HepG2 (cell line): ENCODE data around the gene C9orf50. TPM values are rescaled to one million over a fixed set of nuclear protein-coding genes. Genes with fewer than 3 reads are reported as not detected.

Experiments
- ARHGAP35 ChIP-seq: sonication (generic); formaldehyde crosslinking; IDR thresholded peaks from 2 replicates; pipeline ENCODE4 v1.9.0; 2022; ENCODE audit warnings: mild to moderate bottlenecking, inconsistent platforms, moderate library complexity, missing genetic modification reagents, borderline replicate concordance
- CBX2 ChIP-seq, 2 experiments: fragments of 200-600 bp in 1 of 2; sonication (generic); formaldehyde crosslinking in 1 of 2; IDR thresholded peaks; 2 replicates each; pipeline versions ENCODE4 v1.7.0 to v1.8.1; 2018 to 2022; ENCODE audit warnings: low read depth in 2 of 2, low read length in 1 of 2, mild to moderate bottlenecking in 1 of 2, missing genetic modification reagents in 1 of 2
- HIVEP1 ChIP-seq: sonication (generic); formaldehyde crosslinking; IDR thresholded peaks from 2 replicates; pipeline ENCODE4 v1.4.0; 2020; ENCODE audit warnings: mild to moderate bottlenecking, missing genetic modification reagents
- HOXA7 ChIP-seq: sonication (generic); formaldehyde crosslinking; IDR thresholded peaks from 2 replicates; pipeline ENCODE4 v1.8.1; 2022; ENCODE audit warnings: mild to moderate bottlenecking, missing genetic modification reagents, moderate library complexity
- MAF1 ChIP-seq: sonication (generic); formaldehyde crosslinking; IDR thresholded peaks from 2 replicates; pipeline ENCODE4 v1.5.0; 2020; ENCODE audit warnings: missing genetic modification reagents, borderline replicate concordance
- MEF2D ChIP-seq: sonication (generic); formaldehyde crosslinking; IDR thresholded peaks from 2 replicates; pipeline ENCODE4 v1.5.1; 2020; ENCODE audit warnings: mild to moderate bottlenecking, missing genetic modification reagents
- MEIS1 ChIP-seq: sonication (generic); formaldehyde crosslinking; IDR thresholded peaks from 2 replicates; pipeline ENCODE4 v1.9.0; 2021; ENCODE audit warnings: mild to moderate bottlenecking, missing genetic modification reagents, moderate library complexity, borderline replicate concordance
- SP2 ChIP-seq: sonication (generic); formaldehyde crosslinking; IDR thresholded peaks from 2 replicates; pipeline ENCODE4 v1.5.1; 2020; ENCODE audit warnings: mild to moderate bottlenecking, missing genetic modification reagents
- SP5 ChIP-seq: IDR thresholded peaks from 2 replicates; pipeline ENCODE4 v1.6.1; 2016; ENCODE audit warnings: low read depth, borderline replicate concordance
- UBTF ChIP-seq: sonication (generic); formaldehyde crosslinking; IDR thresholded peaks from 2 replicates; pipeline ENCODE4 v1.4.0; 2020; ENCODE audit warnings: mild to moderate bottlenecking, missing genetic modification reagents
- ZNF253 ChIP-seq: sonication (generic); formaldehyde crosslinking; IDR thresholded peaks from 2 replicates; pipeline ENCODE4 v1.8.0; 2022; ENCODE audit warnings: mild to moderate bottlenecking, missing genetic modification reagents, borderline replicate concordance
- polyA plus RNA-seq, 8 experiments: library from polyadenylated mRNA; depleted of rRNA in 3 of 8; stranded (reverse) in 7 of 8; unstranded in 1 of 8; fragments of >200 nt; fragmentation: Illumina TruSeq in 4 of 8; extraction: Trizol in 4 of 8; gene quantifications; 2 replicates each; pipeline versions ENCODE4 v1.2.1 to v1.2.3, GENCODE V29; 2011 to 2016; ENCODE audit warnings: low read depth in 4 of 8, missing spikeins in 1 of 8, mixed read lengths in 1 of 8; ENCODE audit not compliant: insufficient read depth in 1 of 8
- total RNA-seq, 5 experiments: library from RNA; depleted of rRNA; stranded (reverse); fragments of >200 nt; fragmentation: Illumina TruSeq; extraction: Trizol; gene quantifications; 2 replicates each; pipeline ENCODE4 v1.2.3, GENCODE V29; 2016; ENCODE audit warnings: low read depth in 1 of 5
- TF ChIP-seq, protein P1 (sequence below): sonication (generic); formaldehyde crosslinking; IDR thresholded peaks from 2 replicates; pipeline ENCODE4; 2020; ENCODE audit warnings: missing genetic modification reagents, mild to moderate bottlenecking, borderline replicate concordance
- TF ChIP-seq, protein P2 (sequence below): IDR thresholded peaks from 2 replicates; pipeline ENCODE4 v1.6.1; 2016; ENCODE audit warnings: missing compliant biosample characterization, missing genetic modification reagents, borderline replicate concordance
- TF ChIP-seq, protein P3 (sequence below): sonication (generic); formaldehyde crosslinking; IDR thresholded peaks from 2 replicates; pipeline ENCODE4 v1.4.0; 2020; ENCODE audit warnings: missing genetic modification reagents, borderline replicate concordance
- TF ChIP-seq, protein P4 (sequence below): sonication (generic); formaldehyde crosslinking; IDR thresholded peaks from 2 replicates; pipeline ENCODE4 v1.8.0; 2023; ENCODE audit warnings: mild to moderate bottlenecking, missing genetic modification reagents

C9orf50 gene
- total and polyA plus RNA-seq, 2 of the 13 experiments (the other 11 are each of a cell fraction or from before 2014, with no cell fraction given), result not detected

DNA sequence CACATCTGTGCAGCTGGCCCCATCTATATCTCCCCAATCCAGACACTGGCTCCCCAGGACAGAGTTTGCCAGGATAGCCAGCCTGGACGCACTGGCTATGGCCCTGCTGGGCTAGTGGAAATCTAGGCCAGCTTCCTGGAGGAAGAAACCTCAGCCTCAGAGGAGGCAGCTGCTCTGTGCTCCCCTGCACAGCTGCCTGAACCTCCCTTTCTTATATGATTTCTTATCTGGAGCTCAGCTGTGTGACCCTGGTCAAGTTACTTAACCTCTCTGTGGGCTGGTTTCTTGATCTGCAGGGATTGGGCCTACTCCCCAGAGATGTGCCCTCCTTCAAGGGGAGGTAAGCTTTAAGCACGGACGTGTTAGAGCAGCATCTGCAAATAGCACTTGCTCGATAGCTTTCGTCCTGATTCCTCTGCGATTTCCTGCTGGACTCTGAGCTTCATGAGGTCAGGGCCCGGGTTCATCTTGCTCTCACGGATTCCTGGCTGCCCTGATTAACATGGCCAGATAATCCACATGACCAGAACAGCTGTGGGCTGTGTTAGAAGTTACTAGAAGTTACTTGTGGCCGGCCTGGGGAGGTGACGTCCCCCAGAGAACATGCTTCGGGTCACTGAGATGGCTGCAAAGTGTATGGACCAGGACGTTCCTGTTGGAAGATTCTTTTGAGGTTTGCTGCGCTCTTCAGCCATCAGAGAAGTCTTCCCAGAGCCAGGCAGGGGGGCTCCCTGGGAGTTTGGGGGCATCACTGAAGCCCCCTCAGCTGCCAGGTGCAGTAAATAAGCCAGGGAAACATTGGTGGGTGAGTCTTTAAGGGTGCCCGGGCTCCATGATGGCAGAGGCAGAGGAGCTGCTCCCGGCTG, 14.5 kb downstream of the C9orf50 start (continued):
- TF ChIP-seq, protein P1, sequence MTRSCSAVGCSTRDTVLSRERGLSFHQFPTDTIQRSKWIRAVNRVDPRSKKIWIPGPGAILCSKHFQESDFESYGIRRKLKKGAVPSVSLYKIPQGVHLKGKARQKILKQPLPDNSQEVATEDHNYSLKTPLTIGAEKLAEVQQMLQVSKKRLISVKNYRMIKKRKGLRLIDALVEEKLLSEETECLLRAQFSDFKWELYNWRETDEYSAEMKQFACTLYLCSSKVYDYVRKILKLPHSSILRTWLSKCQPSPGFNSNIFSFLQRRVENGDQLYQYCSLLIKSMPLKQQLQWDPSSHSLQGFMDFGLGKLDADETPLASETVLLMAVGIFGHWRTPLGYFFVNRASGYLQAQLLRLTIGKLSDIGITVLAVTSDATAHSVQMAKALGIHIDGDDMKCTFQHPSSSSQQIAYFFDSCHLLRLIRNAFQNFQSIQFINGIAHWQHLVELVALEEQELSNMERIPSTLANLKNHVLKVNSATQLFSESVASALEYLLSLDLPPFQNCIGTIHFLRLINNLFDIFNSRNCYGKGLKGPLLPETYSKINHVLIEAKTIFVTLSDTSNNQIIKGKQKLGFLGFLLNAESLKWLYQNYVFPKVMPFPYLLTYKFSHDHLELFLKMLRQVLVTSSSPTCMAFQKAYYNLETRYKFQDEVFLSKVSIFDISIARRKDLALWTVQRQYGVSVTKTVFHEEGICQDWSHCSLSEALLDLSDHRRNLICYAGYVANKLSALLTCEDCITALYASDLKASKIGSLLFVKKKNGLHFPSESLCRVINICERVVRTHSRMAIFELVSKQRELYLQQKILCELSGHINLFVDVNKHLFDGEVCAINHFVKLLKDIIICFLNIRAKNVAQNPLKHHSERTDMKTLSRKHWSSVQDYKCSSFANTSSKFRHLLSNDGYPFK, result no peak
- no peak for TF ChIP-seq ZNF253
- TF ChIP-seq, protein P2, sequence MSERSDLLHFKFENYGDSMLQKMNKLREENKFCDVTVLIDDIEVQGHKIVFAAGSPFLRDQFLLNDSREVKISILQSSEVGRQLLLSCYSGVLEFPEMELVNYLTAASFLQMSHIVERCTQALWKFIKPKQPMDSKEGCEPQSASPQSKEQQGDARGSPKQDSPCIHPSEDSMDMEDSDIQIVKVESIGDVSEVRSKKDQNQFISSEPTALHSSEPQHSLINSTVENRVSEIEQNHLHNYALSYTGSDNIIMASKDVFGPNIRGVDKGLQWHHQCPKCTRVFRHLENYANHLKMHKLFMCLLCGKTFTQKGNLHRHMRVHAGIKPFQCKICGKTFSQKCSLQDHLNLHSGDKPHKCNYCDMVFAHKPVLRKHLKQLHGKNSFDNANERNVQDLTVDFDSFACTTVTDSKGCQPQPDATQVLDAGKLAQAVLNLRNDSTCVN, result no peak; the same call in 1 of the 2 replicates
- no peak for TF ChIP-seq CBX2 (IDR thresholded peaks at IDR 0.05; ENCODE audit: low read depth, low read length)
- TF ChIP-seq CBX2 (CRISPR knock-in tag; IDR thresholded peaks at IDR 0.05; ENCODE audit: low read depth), result no peak
- TF ChIP-seq ARHGAP35, result no peak; the same call in 1 of the 2 replicates
- TF ChIP-seq, protein P3, sequence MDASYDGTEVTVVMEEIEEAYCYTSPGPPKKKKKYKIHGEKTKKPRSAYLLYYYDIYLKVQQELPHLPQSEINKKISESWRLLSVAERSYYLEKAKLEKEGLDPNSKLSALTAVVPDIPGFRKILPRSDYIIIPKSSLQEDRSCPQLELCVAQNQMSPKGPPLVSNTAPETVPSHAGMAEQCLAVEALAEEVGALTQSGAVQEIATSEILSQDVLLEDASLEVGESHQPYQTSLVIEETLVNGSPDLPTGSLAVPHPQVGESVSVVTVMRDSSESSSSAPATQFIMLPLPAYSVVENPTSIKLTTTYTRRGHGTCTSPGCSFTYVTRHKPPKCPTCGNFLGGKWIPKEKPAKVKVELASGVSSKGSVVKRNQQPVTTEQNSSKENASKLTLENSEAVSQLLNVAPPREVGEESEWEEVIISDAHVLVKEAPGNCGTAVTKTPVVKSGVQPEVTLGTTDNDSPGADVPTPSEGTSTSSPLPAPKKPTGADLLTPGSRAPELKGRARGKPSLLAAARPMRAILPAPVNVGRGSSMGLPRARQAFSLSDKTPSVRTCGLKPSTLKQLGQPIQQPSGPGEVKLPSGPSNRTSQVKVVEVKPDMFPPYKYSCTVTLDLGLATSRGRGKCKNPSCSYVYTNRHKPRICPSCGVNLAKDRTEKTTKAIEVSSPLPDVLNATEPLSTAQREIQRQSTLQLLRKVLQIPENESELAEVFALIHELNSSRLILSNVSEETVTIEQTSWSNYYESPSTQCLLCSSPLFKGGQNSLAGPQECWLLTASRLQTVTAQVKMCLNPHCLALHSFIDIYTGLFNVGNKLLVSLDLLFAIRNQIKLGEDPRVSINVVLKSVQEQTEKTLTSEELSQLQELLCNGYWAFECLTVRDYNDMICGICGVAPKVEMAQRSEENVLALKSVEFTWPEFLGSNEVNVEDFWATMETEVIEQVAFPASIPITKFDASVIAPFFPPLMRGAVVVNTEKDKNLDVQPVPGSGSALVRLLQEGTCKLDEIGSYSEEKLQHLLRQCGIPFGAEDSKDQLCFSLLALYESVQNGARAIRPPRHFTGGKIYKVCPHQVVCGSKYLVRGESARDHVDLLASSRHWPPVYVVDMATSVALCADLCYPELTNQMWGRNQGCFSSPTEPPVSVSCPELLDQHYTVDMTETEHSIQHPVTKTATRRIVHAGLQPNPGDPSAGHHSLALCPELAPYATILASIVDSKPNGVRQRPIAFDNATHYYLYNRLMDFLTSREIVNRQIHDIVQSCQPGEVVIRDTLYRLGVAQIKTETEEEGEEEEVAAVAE (CRISPR knock-in tag), result no peak
- no peak for TF ChIP-seq SP2 (CRISPR knock-in tag)
- TF ChIP-seq UBTF (CRISPR knock-in tag), result peak; percentile 46; the same call in 1 of the 2 replicates
- no peak for TF ChIP-seq MAF1 (CRISPR knock-in tag)
- no peak for TF ChIP-seq HOXA7 (CRISPR knock-in tag)
- TF ChIP-seq HIVEP1, result no peak
- TF ChIP-seq SP5 (CRISPR knock-in tag), result no peak; the same call in 1 of the 2 replicates
- TF ChIP-seq, protein P4, sequence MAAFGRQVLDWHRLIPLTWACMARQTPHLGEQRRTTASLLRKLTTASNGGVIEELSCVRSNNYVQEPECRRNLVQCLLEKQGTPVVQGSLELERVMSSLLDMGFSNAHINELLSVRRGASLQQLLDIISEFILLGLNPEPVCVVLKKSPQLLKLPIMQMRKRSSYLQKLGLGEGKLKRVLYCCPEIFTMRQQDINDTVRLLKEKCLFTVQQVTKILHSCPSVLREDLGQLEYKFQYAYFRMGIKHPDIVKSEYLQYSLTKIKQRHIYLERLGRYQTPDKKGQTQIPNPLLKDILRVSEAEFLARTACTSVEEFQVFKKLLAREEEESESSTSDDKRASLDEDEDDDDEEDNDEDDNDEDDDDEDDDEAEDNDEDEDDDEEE, result 0 out of 2 replicates have a peak, but pooled peaks have one; percentile 3
- TF ChIP-seq MEIS1 (CRISPR knock-in tag), result no peak
- peak; percentile 75; the same call in 1 of the 2 replicates for TF ChIP-seq MEF2D
